Measurements from ENCODE around the gene NUDT1.

- no peak for TF ChIP-seq CTCF (conservative IDR thresholded peaks at IDR 0.05 in 1 of 2, IDR thresholded peaks at IDR 0.05 in 1 of 2; ENCODE audit: extremely low read depth in 1 of 2, insufficient read depth in 1 of 2, low read depth in 1 of 2, low read length in 2 of 2)
- TF ChIP-seq EZH2 (IDR thresholded peaks at IDR 0.05; ENCODE audit: borderline replicate concordance, low read length): no peak
Measured at GRCh38 chr7:2215851-2216250, 26.2 kb upstream of the NUDT1 start.

All from mammary epithelial cell (primary cell).